HFF-Myc (cell line): ENCODE measurements around the gene TGFB2.
A peak's percentile ranks its signal among the peaks of the same experiment; 100 is the strongest.

Experiments
- DNase-seq: peaks from one replicate; pipeline ENCODE4 v3.0.0-alpha.2; 2011; ENCODE audit warnings: low read depth; ENCODE audit errors: extremely low read depth
- H3K4me3 ChIP-seq: replicated peaks from 2 replicates; pipeline ENCODE4 v1.5.1; 2011; ENCODE audit warnings: low read depth, mild to moderate bottlenecking, control low read depth, low read length
- TF ChIP-seq, protein P1 (sequence below): IDR thresholded peaks from 2 replicates; pipeline ENCODE4 v1.5.1; 2012; ENCODE audit warnings: mild to moderate bottlenecking, low read depth, low read length, control low read depth; ENCODE audit errors: missing control alignments

The TGFB2 gene

DNA sequence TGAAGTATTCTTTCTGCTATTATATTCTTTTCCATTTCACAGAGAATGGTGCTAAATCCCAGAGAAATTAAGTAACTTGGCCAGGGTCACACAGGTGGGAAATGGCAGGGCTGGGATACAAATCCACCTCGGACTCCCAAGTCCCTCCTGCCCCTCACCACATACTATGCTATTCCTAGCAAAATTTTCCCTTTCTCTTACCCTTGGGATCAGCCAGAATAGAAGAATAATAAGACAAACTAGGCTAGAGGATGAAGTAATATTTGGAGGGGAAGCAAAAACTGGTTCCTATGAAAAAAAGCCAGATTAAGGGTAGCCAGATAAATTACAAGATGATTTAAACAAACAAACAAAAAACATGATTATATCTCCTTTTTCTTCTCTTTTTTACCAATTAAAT lies 62.5 kb downstream of the TGFB2 start:
- no peak overlapping the region for H3K4me3 ChIP-seq
- no peak for DNase-seq
- TF ChIP-seq, protein P1, sequence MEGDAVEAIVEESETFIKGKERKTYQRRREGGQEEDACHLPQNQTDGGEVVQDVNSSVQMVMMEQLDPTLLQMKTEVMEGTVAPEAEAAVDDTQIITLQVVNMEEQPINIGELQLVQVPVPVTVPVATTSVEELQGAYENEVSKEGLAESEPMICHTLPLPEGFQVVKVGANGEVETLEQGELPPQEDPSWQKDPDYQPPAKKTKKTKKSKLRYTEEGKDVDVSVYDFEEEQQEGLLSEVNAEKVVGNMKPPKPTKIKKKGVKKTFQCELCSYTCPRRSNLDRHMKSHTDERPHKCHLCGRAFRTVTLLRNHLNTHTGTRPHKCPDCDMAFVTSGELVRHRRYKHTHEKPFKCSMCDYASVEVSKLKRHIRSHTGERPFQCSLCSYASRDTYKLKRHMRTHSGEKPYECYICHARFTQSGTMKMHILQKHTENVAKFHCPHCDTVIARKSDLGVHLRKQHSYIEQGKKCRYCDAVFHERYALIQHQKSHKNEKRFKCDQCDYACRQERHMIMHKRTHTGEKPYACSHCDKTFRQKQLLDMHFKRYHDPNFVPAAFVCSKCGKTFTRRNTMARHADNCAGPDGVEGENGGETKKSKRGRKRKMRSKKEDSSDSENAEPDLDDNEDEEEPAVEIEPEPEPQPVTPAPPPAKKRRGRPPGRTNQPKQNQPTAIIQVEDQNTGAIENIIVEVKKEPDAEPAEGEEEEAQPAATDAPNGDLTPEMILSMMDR = no peak

GRCh38 chr1:218408135-218408534 lies 63.0 kb downstream of the TGFB2 start:
- no peak for DNase-seq
- TF ChIP-seq, protein P1 = no peak
- H3K4me3 ChIP-seq = no peak overlapping the region

- no peak for DNase-seq
- TF ChIP-seq, protein P1 = no peak
- H3K4me3 ChIP-seq = no peak overlapping the region
Observed at GRCh38 chr1:218408942-218409341, 63.8 kb downstream of the TGFB2 start.

- TF ChIP-seq, protein P1 = no peak
- H3K4me3 ChIP-seq = no peak overlapping the region
- peak; percentile 24 for DNase-seq
Observed at GRCh38 chr1:218409946-218410510, 64.9 kb downstream of the TGFB2 start.

DNA sequence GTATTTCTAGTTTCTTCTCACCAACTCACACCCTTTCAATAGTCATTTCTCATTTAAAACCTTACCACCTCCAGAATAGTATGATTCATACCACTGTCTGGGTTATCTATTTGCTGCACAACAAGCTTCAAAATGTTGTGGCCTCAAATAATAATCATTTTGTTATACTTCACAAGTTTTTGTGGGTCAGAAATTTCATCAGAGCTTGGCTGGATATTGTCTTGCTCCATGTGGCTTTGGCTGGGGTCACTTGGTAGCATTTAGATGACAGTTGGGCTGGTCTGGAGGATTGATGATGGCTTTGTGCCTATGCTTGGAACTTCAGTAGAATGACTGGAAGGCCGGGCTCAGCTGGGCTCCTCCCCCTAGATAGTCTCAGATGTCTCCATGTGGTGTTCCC lies 66.0 kb downstream of the TGFB2 start:
- TF ChIP-seq, protein P1 = no peak
- DNase-seq = no peak

DNA sequence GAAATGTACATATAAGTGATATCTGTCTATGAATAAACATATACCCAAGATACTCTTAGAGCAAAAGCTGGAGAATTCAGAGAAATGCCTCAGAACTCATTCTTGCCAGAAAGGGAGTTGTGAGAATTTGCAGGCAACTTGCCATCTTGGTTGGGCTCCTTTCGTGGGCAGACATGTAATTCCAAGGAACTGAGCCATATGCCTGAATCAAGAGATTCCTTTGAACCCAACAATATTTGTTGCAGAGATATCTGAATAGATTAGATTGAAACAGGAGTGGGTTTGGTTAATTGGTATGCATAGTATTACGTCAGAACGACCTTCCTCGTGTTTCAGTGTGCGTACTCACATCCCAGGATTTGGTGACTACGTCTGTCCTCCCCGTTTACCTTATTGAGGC lies 67.0 kb downstream of the TGFB2 start:
- TF ChIP-seq, protein P1 = no peak
- H3K4me3 ChIP-seq = no peak overlapping the region
- DNase-seq = no peak

More for the DNA sequence above, 66.0 kb downstream of the TGFB2 start:
- no peak overlapping the region for H3K4me3 ChIP-seq

DNA sequence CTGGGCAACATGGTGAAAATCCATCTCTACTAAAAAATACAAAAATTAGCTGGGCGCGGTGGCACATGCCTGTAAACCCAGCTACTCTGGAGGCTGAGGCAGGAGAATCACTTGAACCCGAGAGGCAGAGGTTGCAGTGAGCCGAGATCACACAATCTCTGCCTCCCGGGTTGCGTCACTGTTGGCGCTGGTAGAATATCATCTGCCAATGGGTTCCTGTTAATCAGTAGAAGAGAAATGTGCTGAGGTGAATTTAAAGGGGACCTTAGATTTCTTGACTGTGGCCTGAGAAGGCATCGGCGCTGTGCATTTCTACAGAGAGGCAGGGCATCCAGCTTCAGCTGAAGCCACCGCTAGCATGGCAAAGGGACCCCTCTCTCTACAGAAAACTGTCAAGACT lies 68.0 kb downstream of the TGFB2 start:
- TF ChIP-seq, protein P1 = no peak
- no peak overlapping the region for H3K4me3 ChIP-seq

More for the DNA sequence above, 68.0 kb downstream of the TGFB2 start:
- DNase-seq = no peak
